Mesendoderm (in vitro differentiated cells): ENCODE data around the gene CHST5.

ENCODE experiments used
- DNase-seq: peaks from one replicate; pipeline ENCODE4 v3.0.0; 2013
- H2AK5ac ChIP-seq: 2 replicates; pipeline ENCODE4 v1.6.1; 2013; ENCODE audit warnings: low read length, inconsistent platforms
- H2BK120ac ChIP-seq: 2 replicates; pipeline ENCODE4 v1.6.1; 2013; ENCODE audit warnings: low read depth, mild to moderate bottlenecking, low read length, moderate library complexity, mixed read lengths
- H2BK15ac ChIP-seq: replicated peaks from 2 replicates; pipeline ENCODE4 v1.6.1; 2013; ENCODE audit warnings: low read depth, mild to moderate bottlenecking, moderate library complexity
- H2BK5ac ChIP-seq: 2 replicates; pipeline ENCODE4 v1.6.1; 2013; ENCODE audit warnings: low read length, inconsistent platforms
- H3K18ac ChIP-seq: 2 replicates; pipeline ENCODE4 v1.6.1; 2013; ENCODE audit warnings: mild to moderate bottlenecking, low read length, mixed read lengths
- H3K23ac ChIP-seq: one replicate; pipeline ENCODE4 v1.6.1; 2013; ENCODE audit warnings: low read length
- H3K27ac ChIP-seq: 2 replicates; pipeline ENCODE4 v1.5.1; 2013; ENCODE audit warnings: low read depth, mild to moderate bottlenecking, inconsistent platforms, low read length, moderate library complexity
- H3K27me3 ChIP-seq: 2 replicates; pipeline ENCODE4 v1.6.1; 2013; ENCODE audit warnings: low read length, control low read depth, mild to moderate bottlenecking, inconsistent platforms; ENCODE audit not compliant: insufficient read depth, poor library complexity
- H3K36me3 ChIP-seq: 2 replicates; pipeline ENCODE4 v1.6.1; 2013; ENCODE audit warnings: low read length, inconsistent platforms; ENCODE audit not compliant: control insufficient read depth, insufficient read depth
- H3K4ac ChIP-seq: one replicate; pipeline ENCODE4 v1.6.1; 2013; ENCODE audit warnings: low read depth, mild to moderate bottlenecking, low read length, moderate library complexity
- H3K4me1 ChIP-seq: 2 replicates; pipeline ENCODE4 v1.6.1; 2013; ENCODE audit warnings: low read depth, low read length, inconsistent platforms; ENCODE audit not compliant: control insufficient read depth
- H3K4me2 ChIP-seq: 2 replicates; pipeline ENCODE4 v1.6.1; 2013; ENCODE audit warnings: low read length
- H3K4me3 ChIP-seq: 2 replicates; pipeline ENCODE4 v1.5.1; 2013; ENCODE audit warnings: mild to moderate bottlenecking, low read length
- H3K56ac ChIP-seq: one replicate; pipeline ENCODE4 v1.6.1; 2013; ENCODE audit warnings: low read length
- H3K79me1 ChIP-seq: 2 replicates; pipeline ENCODE4 v1.6.1; 2013; ENCODE audit warnings: low read length, inconsistent platforms
- H3K79me2 ChIP-seq: 2 replicates; pipeline ENCODE4 v1.6.1; 2013; ENCODE audit warnings: mild to moderate bottlenecking, low read length; ENCODE audit not compliant: control insufficient read depth, insufficient read depth
- H3K9ac ChIP-seq: 2 replicates; pipeline ENCODE4 v1.6.1; 2013; ENCODE audit warnings: low read length, inconsistent platforms
- H4K5ac ChIP-seq: one replicate; pipeline ENCODE4 v1.6.1; 2013; ENCODE audit warnings: low read length
- H4K8ac ChIP-seq: one replicate; pipeline ENCODE4 v1.6.1; 2013; ENCODE audit warnings: low read depth, mild to moderate bottlenecking, control low read depth, low read length, moderate library complexity
- WGBS: extraction: QIAGEN DNeasy Blood & Tissue Kit; methylation state at CpG from one replicate; pipeline ENCODE4 v1.1.7; 2013; ENCODE audit warnings: low lambda C conversion rate, missing lambda C conversion rate; ENCODE audit not compliant: insufficient coverage; ENCODE audit errors: extremely low coverage; 5-methylcytosine and 5-hydroxymethylcytosine counted together

CHST5 gene

GRCh38 chr16:75495076-75495674, 40.7 kb downstream of the CHST5 start, which contains the start of gene CHST6:
CHST6 (minus strand) TSS chr16:75495441; CDS start chr16:75479828, 15,613 bp downstream.
- H3K79me2 ChIP-seq: no peaks in the 10 kb centered on the region
- H3K18ac ChIP-seq: peak within 1 kb of the TSS; percentile 7
- H2BK5ac ChIP-seq: peak within 1 kb of the TSS; percentile 30
- no CpG with 5 or more reads among the region's 43 CpGs for WGBS
- no peak within 1 kb of the TSS for H4K8ac ChIP-seq
- peaks cover 2% of the 10 kb centered on the region for H3K4me1 ChIP-seq
- H3K9ac ChIP-seq: peak within 1 kb of the TSS; percentile 87
- H3K27me3 ChIP-seq: no peaks in the 10 kb centered on the region
- no peak within 1 kb of the TSS for H3K23ac ChIP-seq
- no peak within 1 kb of the TSS for H3K4ac ChIP-seq
- H3K79me1 ChIP-seq: no peaks in the 10 kb centered on the region
- peak within 1 kb of the TSS; percentile 94 for H3K56ac ChIP-seq
- no peaks in the 10 kb centered on the region for H3K36me3 ChIP-seq
- peak within 1 kb of the TSS; percentile 67 for H3K4me2 ChIP-seq
- H3K27ac ChIP-seq: no peak within 1 kb of the TSS
- no peak within 1 kb of the TSS for H2BK15ac ChIP-seq
- peak within 1 kb of the TSS; percentile 74 for H3K4me3 ChIP-seq
- peak; percentile 82 for DNase-seq
- no peak within 1 kb of the TSS for H4K5ac ChIP-seq
- H2BK120ac ChIP-seq: no peak within 1 kb of the TSS
- H2AK5ac ChIP-seq: no peak within 1 kb of the TSS

- Histone ChIP-seq H3K4me3 (peak overlapping the region; percentile 74), H2BK120ac (no peak overlapping the region), H3K9ac (peak overlapping the region; percentile 87), H3K27me3 (no peaks in the 10 kb centered on the region), H2AK5ac (no peak overlapping the region), H3K56ac (peak overlapping the region; percentile 94), H3K27ac (no peak overlapping the region), H3K23ac (no peak overlapping the region), H3K79me1 (no peaks in the 10 kb centered on the region), H3K79me2 (no peaks in the 10 kb centered on the region), H3K36me3 (no peaks in the 10 kb centered on the region), H3K18ac (peak overlapping the region; percentile 7), H3K4ac (no peak overlapping the region), H3K4me2 (peak overlapping the region; percentile 67), H3K4me1 (peaks cover 2% of the 10 kb centered on the region), H2BK15ac (no peak overlapping the region), H4K8ac (no peak overlapping the region), H2BK5ac (peak overlapping the region; percentile 30), H4K5ac (no peak overlapping the region)
- no CpG with 5 or more reads among the region's 26 CpGs for WGBS
- DNase-seq: peak; percentile 47
Observed at GRCh38 chr16:75494661-75495075, 41.2 kb downstream of the CHST5 start.

GRCh38 chr16:75494184-75494583, 41.7 kb downstream of the CHST5 start:
- no peak overlapping the region for H2AK5ac ChIP-seq
- no peaks in the 10 kb centered on the region for H3K27me3 ChIP-seq
- no peak for DNase-seq
- peaks cover 2% of the 10 kb centered on the region for H3K4me1 ChIP-seq
- no peak overlapping the region for H2BK15ac ChIP-seq
- H3K23ac ChIP-seq: no peak overlapping the region
- H2BK5ac ChIP-seq: no peak overlapping the region
- peak overlapping the region; percentile 67 for H3K4me2 ChIP-seq
- H4K8ac ChIP-seq: no peak overlapping the region
- peak overlapping the region; percentile 87 for H3K9ac ChIP-seq
- H4K5ac ChIP-seq: no peak overlapping the region
- WGBS: no CpG with 5 or more reads among the region's 5 CpGs
- H2BK120ac ChIP-seq: no peak overlapping the region
- peak overlapping the region; percentile 94 for H3K56ac ChIP-seq
- H3K79me2 ChIP-seq: no peaks in the 10 kb centered on the region
- peak overlapping the region; percentile 74 for H3K4me3 ChIP-seq
- H3K36me3 ChIP-seq: no peaks in the 10 kb centered on the region
- no peak overlapping the region for H3K4ac ChIP-seq
- no peak overlapping the region for H3K27ac ChIP-seq
- no peak overlapping the region for H3K18ac ChIP-seq
- no peaks in the 10 kb centered on the region for H3K79me1 ChIP-seq

GRCh38 chr16:75491876-75492275, 44.0 kb downstream of the CHST5 start:
- Histone ChIP-seq H3K27me3 (no peaks in the 10 kb centered on the region), H4K8ac (no peak overlapping the region), H3K79me1 (no peaks in the 10 kb centered on the region), H3K18ac (no peak overlapping the region), H2BK5ac (no peak overlapping the region), H3K4me2 (no peak overlapping the region), H3K4ac (no peak overlapping the region), H3K23ac (no peak overlapping the region), H3K79me2 (no peaks in the 10 kb centered on the region), H2BK120ac (no peak overlapping the region), H4K5ac (no peak overlapping the region), H3K4me1 (peaks cover 2% of the 10 kb centered on the region), H3K56ac (no peak overlapping the region), H2AK5ac (no peak overlapping the region), H3K9ac (no peak overlapping the region), H3K27ac (no peak overlapping the region), H3K36me3 (no peaks in the 10 kb centered on the region), H3K4me3 (no peak overlapping the region), H2BK15ac (no peak overlapping the region)
- WGBS: no CpG with 5 or more reads among the region's 1 CpG
- DNase-seq: peak; percentile 92

GRCh38 chr16:75488322-75488721, 47.6 kb downstream of the CHST5 start:
- H3K27ac ChIP-seq: no peak overlapping the region

More at GRCh38 chr16:75488322-75488721, 47.6 kb downstream of the CHST5 start:
- no peak overlapping the region for H3K23ac ChIP-seq
- no peak overlapping the region for H3K4me3 ChIP-seq
- no peak overlapping the region for H4K8ac ChIP-seq
- H3K18ac ChIP-seq: no peak overlapping the region
- H2BK15ac ChIP-seq: no peak overlapping the region
- H3K4ac ChIP-seq: no peak overlapping the region
- H2BK120ac ChIP-seq: no peak overlapping the region
- H3K36me3 ChIP-seq: no peaks in the 10 kb centered on the region
- H3K4me1 ChIP-seq: no peaks in the 10 kb centered on the region
- H4K5ac ChIP-seq: no peak overlapping the region
- H3K27me3 ChIP-seq: no peaks in the 10 kb centered on the region
- H3K79me2 ChIP-seq: no peaks in the 10 kb centered on the region
- H3K79me1 ChIP-seq: no peaks in the 10 kb centered on the region
- no peak for DNase-seq
- no peak overlapping the region for H2AK5ac ChIP-seq
- no peak overlapping the region for H3K9ac ChIP-seq
- H2BK5ac ChIP-seq: no peak overlapping the region
- H3K56ac ChIP-seq: no peak overlapping the region
- H3K4me2 ChIP-seq: no peak overlapping the region
- WGBS: no CpG with 5 or more reads among the region's 2 CpGs
